HEK293 (cell line): ENCODE measurements around the gene MAML2.

Experiments used
- BCL11A ChIP-seq: fragments of 450-650 bp; formaldehyde crosslinking; IDR thresholded peaks from 2 replicates; pipeline ENCODE4 v1.5.1; 2016; ENCODE audit warnings: low read depth, missing biosample characterization, missing genetic modification characterization
- CTCF ChIP-seq: fragments of 450-650 bp; formaldehyde crosslinking; IDR thresholded peaks from 2 replicates; pipeline ENCODE4 v1.5.1; 2016; ENCODE audit warnings: missing biosample characterization, missing genetic modification characterization
- HOXA7 ChIP-seq: sonication (generic); formaldehyde crosslinking; IDR thresholded peaks from 2 replicates; pipeline ENCODE4 v1.8.1; 2022; ENCODE audit warnings: missing genetic modification reagents, borderline replicate concordance
- REST ChIP-seq: fragments of 450-650 bp; formaldehyde crosslinking; IDR thresholded peaks from 2 replicates; pipeline ENCODE4 v1.5.1; 2016; ENCODE audit warnings: missing biosample characterization, missing genetic modification characterization
- ZBTB10 ChIP-seq: fragments of 450-650 bp; formaldehyde crosslinking; IDR thresholded peaks from 2 replicates; pipeline ENCODE4 v1.5.1; 2016; ENCODE audit warnings: missing biosample characterization, missing genetic modification characterization
- ZNF16 ChIP-seq: fragments of 450-650 bp; formaldehyde crosslinking; IDR thresholded peaks from 2 replicates; pipeline ENCODE4 v1.5.1; 2016; ENCODE audit warnings: low read depth, missing biosample characterization, missing genetic modification characterization
- ZNF521 ChIP-seq: fragments of 450-650 bp; formaldehyde crosslinking; IDR thresholded peaks from 2 replicates; pipeline ENCODE4 v1.5.1; 2017; ENCODE audit warnings: missing biosample characterization, mild to moderate bottlenecking, missing genetic modification characterization

DNA sequence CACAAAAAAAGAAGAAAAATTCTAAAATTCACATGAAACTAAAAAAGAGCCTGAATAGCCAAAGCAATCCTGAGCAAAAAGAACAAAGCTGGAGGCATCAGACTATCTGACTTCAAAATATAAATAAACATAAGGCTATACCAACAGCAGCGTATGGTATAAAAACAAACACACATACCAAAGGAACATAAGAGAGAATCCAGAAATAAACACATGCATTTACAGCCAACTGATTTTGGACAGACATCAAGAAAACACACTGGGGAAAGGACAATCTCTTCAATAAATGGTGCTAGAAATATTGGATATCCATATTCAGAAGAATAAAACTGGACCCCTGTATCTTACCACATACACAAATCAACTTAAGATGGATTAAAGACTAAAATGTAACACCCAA, 416.3 kb downstream of the MAML2 start:
- TF ChIP-seq CTCF (no peak), ZNF521 (tag by site-specific recombination) (no peak), REST (tag by site-specific recombination) (no peak), HOXA7 (no peak), BCL11A (tag by site-specific recombination) (no peak), ZBTB10 (tag by site-specific recombination) (no peak), ZNF16 (tag by site-specific recombination) (no peak)
